Calu3 (cell line): ENCODE measurements around the gene WNT6. TPM values are rescaled to one million over a fixed set of nuclear protein-coding genes. Genes with fewer than 3 reads are reported as not detected.

ENCODE experiments used
- BruUV-seq: library from RNA; stranded (reverse); fragments of 400-500 nt; replicated peaks from 2 replicates; lab custom pipeline; 2021; lab: Mats Ljungman, UMichigan
- CTCF ChIA-PET: fragments of 300-600 bp; sonication (Branson Sonifier 250); formaldehyde crosslinking; loops from one replicate; lab custom pipeline; 2022; ENCODE audit warnings: antibody characterized with exemption; lab: Charles Lee
- DNase-seq: peaks from one replicate; pipeline ENCODE4 v3.0.0; 2022
- H3K27ac Mint-ChIP-seq: one replicate; pipeline ENCODE4 v1.8.0; 2022; ENCODE audit warnings: mixed read lengths; ENCODE audit not compliant: unreplicated experiment
- H3K27me3 Mint-ChIP-seq: one replicate; pipeline ENCODE4 v1.8.0; 2022; ENCODE audit warnings: mixed read lengths; ENCODE audit not compliant: unreplicated experiment
- H3K36me3 Mint-ChIP-seq: one replicate; pipeline ENCODE4 v1.8.0; 2022; ENCODE audit warnings: mild to moderate bottlenecking, moderate library complexity, mixed read lengths; ENCODE audit not compliant: insufficient read depth, unreplicated experiment
- H3K4me1 Mint-ChIP-seq: one replicate; pipeline ENCODE4 v1.8.0; 2022; ENCODE audit warnings: mild to moderate bottlenecking, low read depth, mixed read lengths; ENCODE audit not compliant: unreplicated experiment
- H3K4me3 Mint-ChIP-seq: one replicate; pipeline ENCODE4 v1.8.0; 2022; ENCODE audit warnings: mild to moderate bottlenecking, low read depth, moderate library complexity, mixed read lengths; ENCODE audit not compliant: unreplicated experiment
- H3K9me3 Mint-ChIP-seq: one replicate; pipeline ENCODE4 v1.8.0; 2022; ENCODE audit warnings: low read depth, mixed read lengths; ENCODE audit not compliant: unreplicated experiment
- CTCF ChIP-seq: fragments of 200-600 bp; IDR thresholded peaks from one replicate; pipeline ENCODE4 v1.8.0; 2022; ENCODE audit warnings: antibody characterized with exemption; ENCODE audit not compliant: unreplicated experiment
- intact Hi-C: fragments of 100-400 bp; cut with micrococcal nuclease; formaldehyde crosslinking; loops from one replicate; pipeline ENCODE4 v1.10.0; 2022; ENCODE audit not compliant: unreplicated experiment
- total RNA-seq: library from RNA; stranded (reverse); gene quantifications from 2 replicates; pipeline ENCODE4 v1.2.3, GENCODE V29; 2022

The WNT6 gene
- total RNA-seq, 1 experiment from 2014 or later = not detected

- H3K4me3 Mint-ChIP-seq = no peak overlapping the region
- intact Hi-C loops = loop anchor here (10.0 kb wide), 1 partner anchor 282 kb away; no protein-coding TSS in a partner anchor
- CTCF ChIA-PET = interaction anchor here (0.6 kb wide), 2 partner anchors 8 to 28 kb away, joined by 3 read pairs; partner anchors contain the start of gene WNT10A
- no peak for TF ChIP-seq CTCF
- no peaks in the 10 kb centered on the region for H3K36me3 Mint-ChIP-seq
- peaks cover 7% of the 10 kb centered on the region for H3K4me1 Mint-ChIP-seq
- no TSS peak for BruUV-seq
- DNase-seq = no peak
- no peaks in the 10 kb centered on the region for H3K9me3 Mint-ChIP-seq
- peaks cover 90% of the 10 kb centered on the region for H3K27me3 Mint-ChIP-seq
- no peak overlapping the region for H3K27ac Mint-ChIP-seq
These were observed 13.2 kb downstream of the WNT6 start for GRCh38 chr2:218872645-218873358.

- no peak for DNase-seq
- Mint-ChIP-seq H3K4me1 (peaks cover 7% of the 10 kb centered on the region), H3K27ac (no peak overlapping the region), H3K27me3 (peaks cover 83% of the 10 kb centered on the region), H3K4me3 (no peak overlapping the region), H3K36me3 (no peaks in the 10 kb centered on the region), H3K9me3 (no peaks in the 10 kb centered on the region)
- CTCF ChIA-PET = no interaction called here
- TF ChIP-seq CTCF = no peak
- no TSS peak for BruUV-seq
- intact Hi-C loops = loop anchor here (10.0 kb wide), 1 partner anchor 281 kb away; no protein-coding TSS in a partner anchor
These were observed 14.0 kb downstream of the WNT6 start for GRCh38 chr2:218873359-218874194.

DNA sequence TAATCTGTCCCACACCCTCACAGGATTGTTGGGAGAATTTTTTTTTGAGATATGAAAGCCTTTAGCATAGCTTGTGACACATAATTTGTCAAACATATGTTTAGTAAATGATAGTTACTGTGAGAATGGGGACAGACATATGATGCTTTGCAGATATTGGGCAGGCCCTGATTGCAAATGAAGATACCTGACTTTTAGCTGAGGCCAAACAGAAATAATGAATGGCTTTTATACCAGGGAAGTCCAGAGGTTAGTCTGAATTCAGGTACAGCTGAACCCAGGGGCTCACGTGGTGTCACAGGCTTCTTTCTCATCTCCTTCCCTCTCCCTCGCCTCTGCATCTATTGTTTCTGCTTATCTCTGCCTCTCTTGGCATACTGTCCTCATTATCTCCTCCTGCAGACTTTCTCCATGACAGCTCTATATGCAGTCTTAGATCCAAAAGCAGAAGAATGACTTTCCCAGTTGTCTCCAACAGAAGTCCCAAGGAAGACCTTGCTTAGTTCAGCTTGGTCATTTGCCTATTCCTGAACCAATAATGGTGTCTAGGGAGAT, 16.2 kb downstream of the WNT6 start:
- H3K27ac Mint-ChIP-seq = no peak overlapping the region
- H3K9me3 Mint-ChIP-seq = no peaks in the 10 kb centered on the region
- H3K4me1 Mint-ChIP-seq = peaks cover 7% of the 10 kb centered on the region
- intact Hi-C loops = loop anchor here (1.0 to 10.0 kb wide), 3 partner anchors 23 to 279 kb away; no protein-coding TSS in a partner anchor
- no peak for DNase-seq
- H3K27me3 Mint-ChIP-seq = peaks cover 65% of the 10 kb centered on the region
- BruUV-seq = no TSS peak
- H3K36me3 Mint-ChIP-seq = peaks cover 11% of the 10 kb centered on the region
- TF ChIP-seq CTCF = no peak
- CTCF ChIA-PET = interaction anchor here (0.6 to 4.5 kb wide), 8 partner anchors 10 to 419 kb away, joined by 3 to 70 read pairs (median 9); no protein-coding TSS in a partner anchor
- no peak overlapping the region for H3K4me3 Mint-ChIP-seq

DNA sequence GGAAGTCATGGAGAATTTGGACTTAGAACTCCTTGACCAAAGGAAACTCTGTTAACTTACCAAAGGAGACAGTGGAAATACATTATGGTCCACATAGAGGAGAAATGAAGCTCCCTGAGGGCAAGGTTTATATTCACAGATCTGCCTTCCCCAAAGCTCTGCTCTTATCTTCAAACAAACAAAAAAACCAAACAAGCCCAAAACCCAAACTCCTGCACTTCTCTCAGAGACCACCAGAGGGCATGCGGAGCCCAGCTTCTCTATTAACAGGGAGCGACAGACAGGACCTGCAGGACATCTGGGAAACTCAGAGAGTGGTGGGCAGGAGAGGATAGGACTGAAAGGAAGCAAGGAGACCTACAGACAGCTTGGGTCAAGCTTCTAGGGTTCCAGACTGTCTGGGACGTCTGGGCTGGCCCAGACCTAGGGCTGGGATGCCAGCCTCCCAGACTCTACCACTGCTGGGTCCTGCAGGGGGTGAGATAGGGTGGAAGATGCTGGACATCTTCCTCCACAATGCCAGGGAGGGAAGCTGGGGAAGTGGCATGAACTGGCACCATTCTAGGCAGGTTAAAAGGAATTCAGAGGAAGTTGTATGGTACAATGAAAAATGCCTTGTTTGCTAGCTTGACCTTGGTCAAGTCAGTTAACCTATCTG, 17.1 kb downstream of the WNT6 start:
- Mint-ChIP-seq H3K4me1 (peaks cover 15% of the 10 kb centered on the region), H3K27me3 (peaks cover 65% of the 10 kb centered on the region), H3K36me3 (peaks cover 20% of the 10 kb centered on the region), H3K9me3 (no peaks in the 10 kb centered on the region), H3K4me3 (no peak overlapping the region), H3K27ac (no peak overlapping the region)
- CTCF ChIA-PET = interaction anchor here (0.6 to 4.5 kb wide), 9 partner anchors 9 to 193 kb away, joined by 3 to 70 read pairs (median 9); no protein-coding TSS in a partner anchor
- no TSS peak for BruUV-seq
- intact Hi-C loops = loop anchor here (1.0 to 10.0 kb wide), 3 partner anchors 22 to 278 kb away; no protein-coding TSS in a partner anchor
- peak; percentile 82 for DNase-seq
- peak; percentile 95 for TF ChIP-seq CTCF
